HCT116 (cell line): ENCODE data around the gene ZNF439.

Source experiments
- EGR1 ChIP-seq: IDR thresholded peaks from 2 replicates; pipeline ENCODE4 v1.6.1; 2012; ENCODE audit warnings: low read depth
- EZH2 ChIP-seq: fragments of 200-600 bp; sonication (generic); IDR thresholded peaks from 2 replicates; pipeline ENCODE4 v1.6.1; 2017; ENCODE audit warnings: antibody characterized with exemption, mixed run types
- FOSL1 ChIP-seq: IDR thresholded peaks from 2 replicates; pipeline ENCODE4 v1.6.1; 2012; ENCODE audit warnings: low read depth
- POLR2A ChIP-seq: IDR thresholded peaks from 2 replicates; pipeline ENCODE4 v1.7.0; 2011; ENCODE audit warnings: borderline replicate concordance; ENCODE audit not compliant: insufficient read depth, insufficient read length; ENCODE audit errors: extremely low read depth
- POLR2AphosphoS5 ChIP-seq: IDR thresholded peaks from 2 replicates; pipeline ENCODE4 v1.6.1; 2011; ENCODE audit warnings: mild to moderate bottlenecking, low read depth, low read length, moderate library complexity
- RAD21 ChIP-seq: IDR thresholded peaks from 2 replicates; pipeline ENCODE4 v1.6.1; 2012; ENCODE audit warnings: low read depth, mild to moderate bottlenecking
- SIN3A ChIP-seq: IDR thresholded peaks from 2 replicates; pipeline ENCODE4 v1.6.1; 2012; ENCODE audit warnings: low read depth
- SP1 ChIP-seq: IDR thresholded peaks from 2 replicates; pipeline ENCODE4 v1.6.1; 2012; ENCODE audit warnings: low read depth
- YY1 ChIP-seq: IDR thresholded peaks from 2 replicates; pipeline ENCODE4 v1.6.1; 2011; ENCODE audit warnings: low read length, low read depth, moderate library complexity, mild to moderate bottlenecking; ENCODE audit not compliant: insufficient replicate concordance; ENCODE audit errors: extremely low read depth
- ZBTB33 ChIP-seq: IDR thresholded peaks from 2 replicates; pipeline ENCODE4 v1.6.1; 2011; ENCODE audit warnings: mild to moderate bottlenecking, low read length, moderate library complexity; ENCODE audit not compliant: insufficient replicate concordance; ENCODE audit errors: extremely low read depth
- TF ChIP-seq, protein P1 (sequence below), 3 experiments: fragments of 200-600 bp in 1 of 3; sonication (generic) in 1 of 3; IDR thresholded peaks in 2 of 3; conservative IDR thresholded peaks in 1 of 3; 2 replicates each; pipeline ENCODE4 v1.5.1; 2012 to 2017; ENCODE audit warnings: low read depth in 2 of 3, low read length in 2 of 3, antibody characterized with exemption in 1 of 3, borderline replicate concordance in 1 of 3, control low read depth in 1 of 3, mild to moderate bottlenecking in 1 of 3, mixed read lengths in 1 of 3, mixed run types in 1 of 3, moderate library complexity in 1 of 3; ENCODE audit not compliant: insufficient read depth in 1 of 3

DNA sequence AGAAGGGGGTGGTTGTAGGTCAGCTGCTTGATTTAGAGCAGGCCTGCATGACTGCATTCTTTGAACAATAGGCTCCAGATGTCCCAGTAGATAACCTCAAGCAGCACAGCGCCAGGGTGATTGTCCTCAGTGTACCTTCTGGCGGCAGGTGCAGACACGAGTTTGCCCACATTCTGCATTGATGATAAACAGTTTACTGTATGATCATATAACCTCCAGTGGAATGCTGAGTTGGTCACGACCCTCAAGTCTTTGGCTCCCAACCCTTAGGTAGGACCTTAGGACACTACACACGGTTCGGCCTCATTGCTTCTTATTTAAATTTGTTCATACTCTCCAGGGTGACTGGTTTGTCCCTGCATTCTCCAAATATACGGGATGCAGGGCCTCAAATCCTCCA, 12.2 kb downstream of the ZNF439 start:
- TF ChIP-seq, protein P1, sequence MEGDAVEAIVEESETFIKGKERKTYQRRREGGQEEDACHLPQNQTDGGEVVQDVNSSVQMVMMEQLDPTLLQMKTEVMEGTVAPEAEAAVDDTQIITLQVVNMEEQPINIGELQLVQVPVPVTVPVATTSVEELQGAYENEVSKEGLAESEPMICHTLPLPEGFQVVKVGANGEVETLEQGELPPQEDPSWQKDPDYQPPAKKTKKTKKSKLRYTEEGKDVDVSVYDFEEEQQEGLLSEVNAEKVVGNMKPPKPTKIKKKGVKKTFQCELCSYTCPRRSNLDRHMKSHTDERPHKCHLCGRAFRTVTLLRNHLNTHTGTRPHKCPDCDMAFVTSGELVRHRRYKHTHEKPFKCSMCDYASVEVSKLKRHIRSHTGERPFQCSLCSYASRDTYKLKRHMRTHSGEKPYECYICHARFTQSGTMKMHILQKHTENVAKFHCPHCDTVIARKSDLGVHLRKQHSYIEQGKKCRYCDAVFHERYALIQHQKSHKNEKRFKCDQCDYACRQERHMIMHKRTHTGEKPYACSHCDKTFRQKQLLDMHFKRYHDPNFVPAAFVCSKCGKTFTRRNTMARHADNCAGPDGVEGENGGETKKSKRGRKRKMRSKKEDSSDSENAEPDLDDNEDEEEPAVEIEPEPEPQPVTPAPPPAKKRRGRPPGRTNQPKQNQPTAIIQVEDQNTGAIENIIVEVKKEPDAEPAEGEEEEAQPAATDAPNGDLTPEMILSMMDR (IDR thresholded peaks at IDR 0.05 in 2 of 3, conservative IDR thresholded peaks at IDR 0.05 in 1 of 3; ENCODE audit: borderline replicate concordance in 1 of 3, insufficient read depth in 1 of 3, low read depth in 2 of 3, low read length in 2 of 3), result no peak
- no peak for TF ChIP-seq POLR2A
- TF ChIP-seq YY1, result no peak
- TF ChIP-seq SIN3A, result no peak
- no peak for TF ChIP-seq RAD21
- TF ChIP-seq EZH2, result no peak
- no peak for TF ChIP-seq POLR2AphosphoS5
- no peak for TF ChIP-seq ZBTB33
- no peak for TF ChIP-seq SP1
- TF ChIP-seq EGR1, result no peak
- no peak for TF ChIP-seq FOSL1
